T-helper 2 cell treated with Interferon-gamma antibody and Interleukin-4, amounts not matched to agents 100 ng/mL and 5 ng/mL, for 36 hours (primary cell): Measurements from ENCODE around the gene CHPT1. TPM values are rescaled to one million over a fixed set of nuclear protein-coding genes. Genes with fewer than 3 reads are reported as not detected.
"Not testable (repeated sequence)": the region's sequence is repeated elsewhere in the genome, so short reads cannot be mapped to it uniquely, and the experiment has no call there.

Source experiments
- intact Hi-C: fragments of 100-400 bp; cut with micrococcal nuclease; formaldehyde crosslinking; loops from one replicate; pipeline ENCODE4 v1.15.1; 2023
- total RNA-seq: library from RNA; stranded (reverse); gene quantifications from 2 replicates; pipeline ENCODE4 v1.2.3, GENCODE V29; 2022

The CHPT1 gene
- total RNA-seq, 1 donor from 2014 or later, result 12.6 TPM

DNA sequence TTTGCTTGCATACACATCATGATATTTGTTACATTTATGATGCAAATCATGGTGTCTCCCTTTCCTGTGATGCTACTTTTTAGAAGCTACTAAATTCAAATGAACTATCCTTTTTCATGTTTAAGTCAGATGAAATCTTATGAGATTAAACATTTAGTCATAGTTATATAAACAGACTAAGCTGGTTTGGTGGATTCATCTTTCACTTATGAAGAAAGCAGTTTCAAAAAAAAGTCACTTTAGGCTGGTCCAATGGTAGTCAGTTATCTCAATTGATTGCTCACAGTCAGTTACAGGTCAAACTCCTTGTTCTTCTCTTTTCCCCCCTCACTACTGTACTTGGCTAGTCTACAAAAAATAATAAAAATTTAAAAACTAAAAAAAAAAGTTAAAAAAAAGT lies 22.1 kb downstream of the CHPT1 start:
- intact Hi-C loops, result no loop called here

DNA sequence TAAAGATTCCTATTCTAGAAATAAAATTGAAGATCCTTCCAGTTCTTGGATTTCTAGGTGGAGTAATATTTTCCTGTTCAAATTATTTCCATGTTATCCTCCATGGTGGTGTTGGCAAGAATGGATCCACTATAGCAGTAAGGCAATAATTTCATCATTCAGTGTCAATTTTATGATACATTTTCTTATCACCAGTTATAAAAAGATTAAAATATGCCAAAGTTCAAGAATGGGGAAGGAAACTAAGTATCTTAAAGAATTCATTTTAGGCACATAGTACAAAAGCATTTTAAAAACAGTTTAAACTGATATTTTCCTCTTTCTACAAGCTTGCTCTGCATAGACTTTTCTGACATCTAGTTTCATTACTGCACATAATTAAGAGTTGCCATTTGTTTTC lies 22.7 kb downstream of the CHPT1 start:
- intact Hi-C loops, result no loop called here

DNA sequence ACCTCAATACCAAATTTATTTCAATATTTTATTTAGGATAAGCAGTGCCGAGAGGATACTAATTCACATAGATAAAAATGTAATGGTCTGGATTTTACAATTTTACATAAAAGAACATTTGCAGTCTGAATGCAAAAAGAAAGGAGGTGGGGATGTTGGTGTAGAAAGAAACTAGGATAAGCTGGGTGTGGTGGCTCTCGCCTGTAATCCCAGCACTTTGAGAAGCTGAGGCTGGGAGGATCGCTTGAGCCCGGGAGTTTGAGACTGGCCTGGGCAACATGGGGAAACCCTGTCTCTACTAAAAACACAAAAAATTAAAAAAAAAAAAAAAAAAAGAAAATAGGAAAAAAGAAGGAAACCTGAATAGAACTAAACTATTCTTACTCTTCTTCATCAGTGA lies 25.0 kb downstream of the CHPT1 start:
- intact Hi-C loops, result no loop called here

DNA sequence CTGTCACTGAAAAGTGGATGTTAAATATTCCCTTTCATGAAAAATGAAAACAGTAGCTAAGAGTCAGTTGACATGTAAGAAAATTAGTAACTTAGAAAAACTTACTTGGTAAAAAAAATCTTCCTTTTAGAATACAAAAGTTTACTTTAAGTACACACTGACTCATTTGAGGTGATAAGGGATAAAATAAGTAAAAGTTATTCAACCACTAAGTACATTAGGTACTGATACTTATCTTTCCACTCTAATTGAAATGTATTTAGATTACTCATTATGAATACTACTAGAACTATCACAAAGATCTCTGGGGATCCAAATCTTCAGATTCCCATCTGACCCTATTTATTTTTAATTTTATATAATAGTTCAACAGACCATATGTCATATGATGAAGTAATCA lies 29.7 kb downstream of the CHPT1 start:
- intact Hi-C loops, result no loop called here

DNA sequence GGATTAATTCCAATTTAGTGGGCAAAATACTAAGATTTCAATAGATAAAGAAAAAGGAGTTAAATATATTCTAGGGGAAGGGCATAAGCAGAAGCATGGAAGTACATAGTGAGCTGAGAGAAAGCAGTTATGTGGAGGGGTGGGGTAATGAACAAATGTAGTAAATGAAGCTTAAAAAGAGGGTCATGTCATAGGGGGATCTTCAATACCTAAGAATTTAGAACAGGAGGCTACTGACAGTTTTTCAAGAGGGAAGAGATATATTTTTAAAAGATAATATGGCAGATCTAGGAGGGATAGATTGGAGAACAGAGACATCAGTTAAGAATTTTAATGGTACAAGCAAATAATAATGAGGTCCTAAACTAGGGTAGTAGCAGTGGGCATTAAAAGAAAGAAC lies 32.4 kb downstream of the CHPT1 start:
- intact Hi-C loops, result no loop called here

DNA sequence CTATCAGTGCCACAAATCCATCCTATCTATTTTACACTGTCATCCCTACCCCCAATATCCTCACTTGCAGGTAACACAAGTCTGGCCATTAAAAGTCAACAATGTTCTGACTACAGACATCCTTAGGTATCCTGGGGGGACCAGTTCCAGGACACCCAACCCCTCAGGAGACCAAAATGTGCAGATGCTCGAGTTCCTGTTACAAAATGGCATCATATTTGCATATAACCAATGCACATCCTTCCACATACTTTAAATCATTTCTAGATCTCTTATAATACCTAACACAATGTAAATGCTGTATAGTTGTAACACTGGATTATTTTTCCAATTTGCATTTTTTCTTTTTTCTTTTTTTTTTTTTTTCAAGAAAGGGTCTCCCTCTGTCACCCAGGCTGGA lies 34.9 kb downstream of the CHPT1 start:
- intact Hi-C loops, result no loop called here

DNA sequence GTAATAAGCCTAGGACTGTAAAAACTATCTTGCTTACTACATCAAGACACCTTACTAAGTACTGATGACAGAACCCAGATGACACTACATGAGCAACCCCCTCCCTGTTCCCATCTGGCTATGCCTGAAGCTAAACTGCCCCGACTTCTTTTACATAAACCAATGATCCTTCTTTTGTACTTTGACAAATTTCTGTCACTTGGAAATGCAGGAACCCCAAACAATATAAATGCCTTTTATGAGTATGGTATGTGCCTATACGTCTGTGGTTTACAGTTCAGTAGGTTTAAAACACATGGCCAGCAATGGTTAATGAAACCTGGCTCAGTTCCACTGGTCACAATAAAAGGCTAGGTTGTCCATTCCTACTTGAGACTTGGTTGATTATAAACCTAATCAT lies 35.7 kb downstream of the CHPT1 start:
- intact Hi-C loops, result no loop called here

DNA sequence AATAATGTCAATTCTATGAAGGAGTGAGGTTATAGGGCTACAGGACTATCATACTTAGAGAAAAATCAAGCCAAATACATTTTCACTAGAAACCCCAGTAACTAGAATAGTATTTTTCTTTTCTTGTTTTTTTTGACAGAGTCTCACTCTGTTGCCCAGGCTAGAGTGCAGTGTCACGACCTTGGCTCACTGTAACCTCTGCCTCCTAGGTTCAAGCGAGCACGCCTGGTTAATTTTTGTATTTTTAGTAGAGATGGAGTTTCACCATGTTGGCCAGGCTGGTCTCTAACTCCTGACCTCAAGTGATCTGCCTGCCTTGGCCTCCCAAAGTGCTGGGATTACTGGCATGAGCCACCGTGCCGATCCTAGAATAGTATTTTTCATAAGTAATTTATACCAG lies 37.0 kb downstream of the CHPT1 start:
- intact Hi-C loops, result not testable (repeated sequence)

DNA sequence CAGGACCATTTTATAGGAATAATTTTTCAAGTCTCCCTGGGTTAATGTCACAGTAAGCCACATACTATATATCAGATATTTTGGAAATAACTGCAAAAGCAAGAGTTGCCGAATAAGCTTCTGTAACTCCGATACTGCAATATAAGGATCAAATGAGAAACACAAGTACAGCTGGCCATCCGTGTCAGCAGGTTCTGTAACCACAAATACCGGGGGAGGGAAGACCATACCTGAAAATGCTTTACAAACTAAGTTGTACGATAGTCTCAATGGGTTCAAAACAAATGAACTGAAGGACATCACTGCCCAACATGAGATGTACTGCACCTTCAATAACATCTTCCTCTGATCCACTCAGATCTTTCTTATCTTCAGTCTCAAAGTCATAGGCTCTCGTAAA lies 40.0 kb downstream of the CHPT1 start:
- intact Hi-C loops, result no loop called here

DNA sequence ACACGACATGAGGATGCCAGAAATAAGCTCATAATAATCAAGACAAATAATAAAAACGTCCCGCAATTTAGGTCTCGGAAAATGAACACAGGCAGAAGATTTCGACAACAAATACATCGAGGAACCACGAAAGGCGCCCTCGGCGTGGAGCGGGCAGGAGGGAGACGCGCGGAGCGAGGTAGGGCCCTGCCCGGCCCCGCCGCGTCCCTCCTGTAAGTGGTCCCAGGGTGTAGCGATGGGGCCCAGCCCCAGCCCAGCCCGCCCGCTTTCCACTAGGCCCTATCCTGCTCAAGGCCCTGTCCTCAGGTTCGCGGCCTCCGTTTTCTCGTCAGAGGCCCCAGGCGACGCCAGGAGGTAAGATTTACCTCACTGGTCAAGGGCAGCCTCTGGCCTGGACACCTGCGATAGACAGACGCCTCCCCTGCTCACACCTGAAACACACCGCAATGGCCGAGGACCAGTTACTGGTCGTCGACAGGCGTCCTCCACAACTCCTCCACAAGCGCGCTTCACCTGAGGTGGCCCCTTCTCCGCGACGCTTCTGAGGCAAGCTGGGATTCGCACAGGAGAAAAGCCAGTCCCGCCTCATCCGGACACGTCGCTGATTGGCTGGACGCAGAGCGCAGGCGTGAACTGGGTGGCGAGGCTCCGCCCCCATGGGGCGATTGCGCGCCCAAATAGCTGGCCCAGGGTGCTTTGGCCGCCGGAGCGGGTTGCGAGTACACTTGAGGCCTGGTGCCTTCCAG lies 41.7 kb downstream of the CHPT1 start, which contains the start of gene SYCP3:
SYCP3 (minus strand) TSS at position 543 of the 746 bp plus-strand sequence. CDS start 1,527 bp downstream, outside the sequence.
- intact Hi-C loops, result no loop called here

DNA sequence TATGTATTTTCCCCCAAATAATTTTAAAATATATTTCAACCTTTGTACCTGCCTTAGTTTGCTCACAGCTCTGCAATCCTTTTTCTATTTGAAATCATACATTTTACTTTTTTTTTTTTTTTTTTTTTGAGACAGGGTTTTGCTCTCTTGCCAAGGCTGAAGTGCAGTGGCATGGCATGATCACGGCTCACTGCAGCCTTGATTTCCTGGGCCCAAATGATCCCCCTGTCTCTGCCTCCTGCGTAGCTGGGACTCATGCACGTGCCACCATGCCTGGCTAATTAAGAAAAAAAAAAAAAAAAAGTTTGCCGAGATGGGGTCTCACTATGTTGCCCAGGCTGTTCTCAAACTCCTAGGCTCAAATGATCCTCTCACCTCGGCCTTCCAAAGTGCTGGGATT lies 43.1 kb downstream of the CHPT1 start:
- intact Hi-C loops, result no loop called here

DNA sequence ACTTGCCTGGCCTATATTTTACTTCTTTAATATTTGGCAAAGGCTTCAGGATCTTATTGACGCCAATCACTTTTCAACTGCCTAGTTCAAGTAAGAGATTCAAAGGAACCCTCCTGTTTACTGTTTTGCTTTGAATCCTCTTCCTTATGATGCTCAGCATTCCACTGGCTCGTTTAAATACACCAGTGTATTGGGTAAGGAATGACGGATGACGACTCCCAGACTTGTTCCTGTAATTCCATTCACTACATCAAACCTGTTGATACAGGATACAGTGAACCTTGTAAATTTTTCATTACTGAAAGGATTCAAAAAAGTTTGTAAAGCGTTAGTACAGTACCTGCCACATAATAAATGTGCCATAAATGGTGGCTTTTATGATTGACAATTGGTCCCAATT lies 43.5 kb downstream of the CHPT1 start:
- intact Hi-C loops, result no loop called here

DNA sequence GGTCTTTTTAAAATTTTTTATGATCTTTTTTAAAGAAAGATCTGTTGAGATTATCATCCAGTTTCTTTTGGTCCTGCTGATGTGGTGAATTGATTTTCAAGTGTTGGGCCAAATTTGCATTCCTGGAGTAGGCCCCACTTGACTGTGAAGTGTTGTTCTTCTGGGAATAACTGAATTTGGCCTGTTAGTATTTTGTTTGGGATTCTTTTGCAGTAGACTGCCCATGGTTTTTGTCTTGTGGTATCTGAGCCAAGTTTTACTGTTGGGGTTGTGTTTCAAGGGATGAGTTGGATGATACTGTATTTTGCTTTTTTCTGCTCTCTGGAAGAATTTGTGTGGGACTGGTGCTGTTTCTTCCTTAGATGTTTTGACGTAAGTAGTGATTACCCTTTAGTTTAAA lies 45.8 kb downstream of the CHPT1 start:
- intact Hi-C loops, result no loop called here

DNA sequence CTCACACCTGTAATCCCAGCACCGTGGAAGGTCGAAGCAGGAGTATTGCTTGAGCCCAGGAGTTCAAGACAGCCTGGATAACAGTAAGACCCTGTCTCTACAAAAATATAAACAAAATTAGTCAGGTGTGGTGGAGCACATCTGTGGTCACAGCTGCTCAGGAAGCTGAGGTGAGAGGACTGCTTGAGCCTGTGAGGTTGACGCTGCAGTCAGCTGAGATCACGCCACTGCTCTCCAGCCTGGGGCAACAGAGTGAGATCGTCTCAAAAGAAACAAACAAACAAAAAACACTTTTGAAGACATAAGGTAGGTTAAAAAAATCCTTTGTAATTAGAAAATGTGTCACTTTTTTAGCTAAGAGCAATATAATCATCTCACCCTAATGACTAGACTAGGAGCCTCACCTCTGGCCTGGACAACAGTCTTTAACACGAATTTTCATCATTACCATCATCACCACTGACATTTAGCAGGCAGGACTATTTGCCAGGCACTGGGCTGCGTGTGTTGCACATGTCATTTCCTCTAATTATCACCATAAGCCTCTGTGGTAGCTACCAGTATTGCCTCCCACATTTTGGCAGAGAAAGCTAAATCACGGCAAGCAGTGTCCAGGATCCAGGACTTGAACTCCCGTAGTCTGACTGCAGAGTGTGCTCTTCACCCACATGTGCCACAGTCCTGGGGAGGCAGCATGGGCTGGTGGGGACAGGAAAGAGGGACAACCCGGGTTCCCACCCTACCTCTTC lies 46.5 kb downstream of the CHPT1 start:
- intact Hi-C loops, result no loop called here

DNA sequence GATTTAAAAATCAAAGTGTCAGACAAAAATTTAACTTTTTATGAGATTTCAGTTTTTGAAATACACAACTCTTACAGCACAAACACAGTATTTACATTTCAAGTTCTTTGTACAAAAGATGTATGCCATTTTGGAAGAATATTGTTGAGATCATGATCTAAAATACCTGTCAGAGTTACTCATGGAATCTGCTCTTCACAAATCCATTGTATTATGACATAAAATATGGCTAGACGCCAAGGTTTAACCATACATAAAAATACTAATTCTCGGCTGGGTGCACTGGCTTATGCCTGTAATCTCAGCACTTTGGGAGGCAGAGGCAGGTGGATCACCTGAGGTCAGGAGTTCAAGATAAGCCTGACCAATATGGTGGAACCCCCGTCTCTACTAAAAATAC lies 48.0 kb downstream of the CHPT1 start:
- intact Hi-C loops, result no loop called here

DNA sequence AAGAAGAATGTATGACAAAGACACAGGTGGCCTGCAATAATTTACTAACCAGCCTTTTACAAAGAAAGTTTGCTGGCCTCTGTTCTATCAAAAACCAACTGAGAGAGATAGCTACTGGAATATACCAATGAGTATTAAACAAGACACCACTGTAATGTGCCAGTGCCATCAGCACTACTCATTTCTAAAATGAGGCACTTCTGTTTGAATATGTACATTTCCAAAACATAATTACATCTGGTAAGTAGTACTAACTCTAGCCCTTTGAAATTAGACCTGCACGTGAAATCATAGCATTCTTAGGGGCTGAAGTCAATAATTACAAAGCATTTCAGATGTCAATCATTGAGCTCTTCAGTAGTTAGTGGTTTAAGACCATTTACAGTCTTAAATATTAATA lies 48.8 kb downstream of the CHPT1 start:
- intact Hi-C loops, result no loop called here

DNA sequence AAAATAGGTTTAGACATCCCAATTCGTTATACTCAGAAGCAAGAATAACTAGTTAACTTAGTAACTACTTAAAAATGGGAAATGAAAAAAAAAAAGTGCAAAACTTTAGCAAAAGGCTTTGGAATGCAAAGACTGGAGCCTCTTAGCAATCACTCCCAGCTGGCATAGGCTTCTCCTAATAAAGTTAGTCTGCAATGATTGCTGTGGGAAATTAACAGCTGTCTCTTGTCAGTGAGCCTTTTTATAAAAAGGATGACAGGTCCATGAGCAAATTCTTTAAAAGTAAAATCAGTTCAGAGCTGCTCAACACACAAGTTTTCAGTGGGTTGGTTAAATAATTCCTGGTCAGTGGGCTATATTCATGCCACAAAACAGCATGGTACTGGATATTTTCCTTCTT lies 49.2 kb downstream of the CHPT1 start:
- intact Hi-C loops, result no loop called here

DNA sequence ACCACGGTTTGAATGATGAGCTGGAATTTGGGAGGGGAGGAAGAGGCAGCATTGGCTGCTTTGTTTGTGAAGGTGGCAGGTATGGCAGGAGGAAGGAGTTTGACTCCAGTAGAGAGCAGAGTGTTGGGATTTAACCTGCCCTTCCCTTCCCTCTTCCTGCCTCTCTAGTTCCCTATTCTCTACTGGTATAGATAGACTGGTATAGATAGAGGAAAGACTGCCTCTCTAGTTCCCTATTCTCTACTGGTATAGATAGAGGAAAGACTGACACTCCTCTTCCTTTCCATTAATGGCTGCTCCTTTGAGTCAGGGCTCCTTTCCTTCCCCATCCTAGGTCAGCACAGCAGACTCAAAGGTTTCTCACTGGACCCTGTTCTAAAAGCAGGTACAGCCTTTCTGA lies 50.3 kb downstream of the CHPT1 start:
- intact Hi-C loops, result no loop called here

DNA sequence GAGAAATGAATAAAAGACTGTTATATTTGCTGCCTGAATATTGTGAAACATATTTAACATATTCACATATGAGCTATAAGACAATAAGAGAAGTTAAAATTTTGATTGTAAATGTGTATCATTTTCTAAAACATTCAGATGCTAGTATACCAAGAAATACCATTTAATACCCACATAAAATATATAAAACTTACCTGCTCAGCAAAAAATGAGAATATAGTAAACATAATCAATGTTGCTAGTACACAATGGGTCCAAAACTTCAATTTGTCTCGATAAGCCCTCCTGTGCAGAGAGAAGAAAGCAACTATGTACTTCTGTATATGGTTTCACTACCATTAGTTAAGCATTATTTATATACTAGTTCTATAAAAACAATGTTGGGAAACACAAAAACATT lies 51.5 kb downstream of the CHPT1 start:
- intact Hi-C loops, result no loop called here

DNA sequence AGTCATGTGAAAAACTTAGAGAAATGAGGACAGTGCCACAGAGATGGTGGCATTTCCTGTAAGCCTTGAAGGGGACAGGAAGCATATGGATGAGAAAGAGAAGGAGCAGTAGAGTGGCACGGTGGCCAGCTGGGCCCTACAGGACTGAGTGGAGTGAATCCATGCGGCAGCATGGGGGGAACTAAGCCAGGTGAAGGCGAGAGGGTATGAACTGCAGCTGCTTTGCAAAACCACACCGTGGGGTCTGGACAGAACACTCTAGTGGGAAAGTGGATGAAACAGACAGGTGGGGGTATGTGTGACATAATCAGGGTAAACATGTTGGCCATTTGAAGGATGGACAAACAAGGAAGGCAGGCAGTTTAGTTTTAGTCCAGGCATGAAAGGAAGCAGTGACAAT lies 52.2 kb downstream of the CHPT1 start:
- intact Hi-C loops, result no loop called here

DNA sequence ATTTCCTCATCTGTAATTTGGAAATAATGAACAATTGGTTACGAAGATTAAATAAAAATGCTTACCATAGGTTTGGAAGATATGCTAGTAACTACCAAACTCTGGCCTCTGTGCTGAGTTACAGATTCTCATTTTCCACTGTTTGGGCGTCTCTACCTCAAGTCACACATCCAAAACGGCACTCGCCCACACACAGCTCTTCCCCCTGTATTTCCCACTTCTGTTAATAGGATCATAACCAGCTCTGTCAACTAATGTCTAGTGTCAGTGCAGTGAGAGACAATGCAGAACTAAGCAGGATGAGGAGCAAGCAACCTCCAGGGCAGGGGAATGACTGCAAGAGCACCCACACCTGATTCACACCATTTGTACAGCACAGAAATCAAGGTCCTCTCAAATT lies 52.7 kb downstream of the CHPT1 start:
- intact Hi-C loops, result no loop called here

DNA sequence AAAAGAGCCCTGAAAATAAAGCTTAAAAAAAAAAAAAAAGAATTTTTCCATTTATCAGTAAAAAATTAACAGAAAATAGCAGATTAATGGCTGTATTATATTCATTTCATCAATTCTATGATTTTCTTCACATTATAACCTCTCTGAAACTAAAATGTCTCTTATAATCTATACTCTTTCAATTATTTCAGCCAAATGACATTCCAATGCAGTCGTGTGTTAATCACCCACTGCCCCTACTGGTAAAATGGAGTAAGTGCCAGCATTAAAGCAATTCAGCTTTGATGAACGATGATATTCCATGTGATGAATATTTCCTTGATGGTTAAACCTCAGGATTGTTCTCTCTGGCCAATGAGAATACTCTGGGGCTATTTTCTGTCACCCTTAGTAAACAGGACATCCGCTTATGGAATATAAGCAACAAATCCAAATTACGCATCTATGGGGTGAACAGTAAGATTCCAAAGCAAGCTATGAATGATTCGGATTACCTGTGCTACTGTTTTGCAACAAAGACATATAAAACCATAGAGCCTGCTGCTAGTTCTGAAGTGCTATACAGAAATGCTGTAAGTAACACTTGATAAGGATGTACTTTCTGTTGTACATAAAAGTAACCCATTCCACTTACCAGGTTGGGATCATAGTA lies 62.1 kb downstream of the CHPT1 start:
- intact Hi-C loops, result loop anchor here (2.0 to 5.0 kb wide), 2 partner anchors 87 to 345 kb away; no protein-coding TSS in a partner anchor
